AG10803 (cell line): Measurements from ENCODE around the gene ATXN1.

Experiments used
- DNase-seq: peaks from one replicate; pipeline ENCODE4 v3.0.0; 2010; ENCODE audit warnings: low read depth
- H3K4me3 ChIP-seq: 2 replicates; pipeline ENCODE4 v1.5.1; 2011; ENCODE audit warnings: mild to moderate bottlenecking, low read length, control low read depth
- TF ChIP-seq, protein P1 (sequence below): conservative IDR thresholded peaks from 2 replicates; pipeline ENCODE4 v1.5.1; 2011; ENCODE audit warnings: mild to moderate bottlenecking, low read length, control low read depth, inconsistent platforms

The ATXN1 gene

DNA sequence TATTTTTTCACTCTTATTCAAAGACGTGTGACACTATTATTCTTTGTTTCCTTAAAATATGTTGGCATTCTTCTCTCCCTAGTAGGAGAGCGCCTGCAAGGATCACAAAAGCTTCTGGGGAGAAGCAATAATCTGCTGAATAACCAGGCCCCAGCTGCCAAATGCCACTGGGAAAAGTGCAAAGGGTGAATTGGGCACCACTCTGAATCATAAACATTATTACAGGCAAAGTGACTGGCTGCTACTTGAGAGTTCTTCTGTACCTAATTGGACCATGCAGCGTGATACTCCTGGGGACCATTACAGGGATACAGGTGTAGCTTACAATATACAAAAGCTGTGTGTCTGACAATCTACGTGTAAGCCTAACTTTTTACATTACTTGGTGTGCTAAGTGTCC lies 152.8 kb downstream of the ATXN1 start:
- no peak for DNase-seq
- TF ChIP-seq, protein P1, sequence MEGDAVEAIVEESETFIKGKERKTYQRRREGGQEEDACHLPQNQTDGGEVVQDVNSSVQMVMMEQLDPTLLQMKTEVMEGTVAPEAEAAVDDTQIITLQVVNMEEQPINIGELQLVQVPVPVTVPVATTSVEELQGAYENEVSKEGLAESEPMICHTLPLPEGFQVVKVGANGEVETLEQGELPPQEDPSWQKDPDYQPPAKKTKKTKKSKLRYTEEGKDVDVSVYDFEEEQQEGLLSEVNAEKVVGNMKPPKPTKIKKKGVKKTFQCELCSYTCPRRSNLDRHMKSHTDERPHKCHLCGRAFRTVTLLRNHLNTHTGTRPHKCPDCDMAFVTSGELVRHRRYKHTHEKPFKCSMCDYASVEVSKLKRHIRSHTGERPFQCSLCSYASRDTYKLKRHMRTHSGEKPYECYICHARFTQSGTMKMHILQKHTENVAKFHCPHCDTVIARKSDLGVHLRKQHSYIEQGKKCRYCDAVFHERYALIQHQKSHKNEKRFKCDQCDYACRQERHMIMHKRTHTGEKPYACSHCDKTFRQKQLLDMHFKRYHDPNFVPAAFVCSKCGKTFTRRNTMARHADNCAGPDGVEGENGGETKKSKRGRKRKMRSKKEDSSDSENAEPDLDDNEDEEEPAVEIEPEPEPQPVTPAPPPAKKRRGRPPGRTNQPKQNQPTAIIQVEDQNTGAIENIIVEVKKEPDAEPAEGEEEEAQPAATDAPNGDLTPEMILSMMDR: no peak
- H3K4me3 ChIP-seq: no peak overlapping the region

DNA sequence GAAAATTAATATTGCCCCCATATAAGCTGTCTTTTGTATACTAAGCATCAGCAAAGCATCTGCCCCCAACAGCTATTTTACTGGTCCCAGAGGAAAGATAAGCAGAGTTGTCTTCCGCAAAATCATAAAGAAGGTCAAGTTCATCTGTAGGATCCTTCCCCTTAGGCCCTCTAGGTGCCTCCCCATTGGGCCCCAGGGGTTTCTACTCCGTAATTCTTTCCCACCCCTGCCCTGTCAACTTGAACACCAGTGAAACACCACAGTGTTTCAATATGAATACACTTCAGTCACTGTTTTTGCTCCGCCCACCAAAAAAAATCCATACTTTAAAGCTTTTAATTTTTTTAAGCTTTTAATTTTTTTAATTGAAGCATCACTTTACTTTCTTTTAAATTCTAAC lies 159.2 kb downstream of the ATXN1 start:
- DNase-seq: no peak
- TF ChIP-seq, protein P1: no peak
- H3K4me3 ChIP-seq: no peak overlapping the region

DNA sequence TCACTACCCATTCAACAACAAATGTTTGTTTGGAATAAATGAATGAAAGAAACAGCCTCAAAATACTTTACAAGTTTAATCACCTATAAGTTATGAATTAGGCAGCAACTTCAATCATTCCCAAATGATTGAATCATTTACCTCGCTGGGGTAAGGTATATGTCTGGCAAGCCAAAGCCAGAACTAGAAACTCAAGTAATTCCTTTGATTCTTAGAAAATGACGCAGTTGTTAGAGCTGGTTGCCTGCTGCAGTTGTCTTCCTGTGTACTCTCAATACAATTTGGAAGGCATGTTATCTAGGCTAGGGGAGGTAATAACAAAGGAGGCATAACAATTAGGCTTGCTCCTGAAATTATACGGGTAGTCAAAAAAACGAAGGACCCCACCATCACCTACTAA lies 160.6 kb downstream of the ATXN1 start:
- TF ChIP-seq, protein P1: no peak
- H3K4me3 ChIP-seq: no peak overlapping the region
- DNase-seq: no peak

DNA sequence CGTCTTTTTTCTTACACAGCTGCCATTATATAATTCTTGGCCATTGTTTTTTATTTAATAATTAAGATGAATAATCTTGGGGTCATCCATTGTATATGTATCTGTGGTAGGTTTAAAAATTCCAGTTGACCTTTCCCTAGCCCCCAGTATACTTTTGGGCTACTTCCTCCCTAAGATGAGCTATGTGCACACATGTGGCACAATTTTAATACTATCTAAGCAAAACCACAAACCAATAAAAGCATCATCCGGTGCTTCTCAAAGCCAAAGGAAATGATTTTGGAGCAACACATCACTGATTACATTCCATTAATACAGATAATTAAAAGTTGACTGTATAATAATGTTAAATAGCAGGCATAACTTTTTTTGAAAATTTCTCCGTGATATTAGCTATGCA lies 161.2 kb downstream of the ATXN1 start:
- H3K4me3 ChIP-seq: no peak overlapping the region
- TF ChIP-seq, protein P1: no peak
- peak; percentile 21 for DNase-seq

DNA sequence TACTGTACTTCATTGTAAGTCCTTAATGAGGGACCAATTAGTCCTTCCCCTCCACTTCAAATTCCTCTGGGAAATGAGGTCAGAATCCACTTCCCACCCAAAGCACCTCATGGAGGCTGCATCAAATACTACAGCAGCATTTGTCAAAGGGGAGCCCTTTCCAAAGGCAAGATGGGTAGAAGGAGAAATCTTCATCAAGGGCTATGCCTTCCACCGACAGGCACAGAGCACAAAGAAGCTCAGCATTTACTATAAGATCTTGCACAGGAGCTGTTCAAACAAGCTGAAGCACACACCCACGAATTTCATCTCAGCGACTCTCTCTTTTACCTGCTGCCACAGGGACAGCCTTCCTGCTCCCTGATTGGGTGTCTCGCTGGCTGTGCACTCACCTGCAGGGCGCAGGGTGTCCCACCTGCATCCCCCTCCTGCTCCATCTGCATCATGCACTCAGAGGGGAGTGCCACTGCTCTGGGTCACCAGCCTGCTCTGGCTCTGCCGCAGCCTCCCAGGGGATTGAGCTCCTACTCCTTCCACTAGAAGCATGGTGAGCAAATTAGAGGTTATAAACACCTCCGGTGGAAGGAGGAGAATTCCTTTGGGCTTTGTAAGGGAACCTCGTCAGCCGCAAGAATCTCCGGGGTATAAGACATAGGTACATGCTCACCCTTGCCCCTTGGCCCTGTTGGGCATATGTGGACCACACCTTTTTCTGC lies 164.5 kb downstream of the ATXN1 start:
- TF ChIP-seq, protein P1: no peak
- H3K4me3 ChIP-seq: no peak overlapping the region
- DNase-seq: no peak

DNA sequence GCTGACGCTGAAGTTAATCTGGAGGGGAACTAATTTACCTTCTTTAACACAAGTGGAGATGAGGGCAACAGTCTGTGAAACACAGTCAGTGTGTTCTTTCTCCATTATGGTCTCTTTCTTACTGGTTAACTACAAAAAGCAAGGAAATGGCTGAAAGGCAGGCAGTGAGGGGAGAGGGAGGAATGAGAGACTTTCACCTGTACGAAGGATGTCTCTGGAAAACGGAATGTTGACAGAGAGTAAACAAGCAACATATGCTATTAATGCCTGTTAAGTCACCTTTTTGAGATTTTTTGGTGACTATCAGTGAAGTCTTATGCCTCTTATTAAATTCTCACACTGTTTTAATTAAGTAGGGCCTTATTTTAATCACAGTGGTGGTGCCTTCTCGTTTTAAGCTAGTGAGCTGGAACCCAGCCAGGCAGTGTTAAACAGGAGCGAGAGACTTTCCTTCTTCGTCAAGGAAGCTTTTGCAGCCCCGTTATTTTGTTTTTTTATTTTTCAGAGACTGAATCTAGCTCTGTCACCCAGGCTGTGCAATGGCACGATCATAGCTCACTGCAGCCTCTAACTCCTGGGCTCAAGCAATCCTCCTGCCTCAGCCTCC lies 165.6 kb downstream of the ATXN1 start:
- H3K4me3 ChIP-seq: no peak overlapping the region
- TF ChIP-seq, protein P1: no peak
- DNase-seq: no peak

DNA sequence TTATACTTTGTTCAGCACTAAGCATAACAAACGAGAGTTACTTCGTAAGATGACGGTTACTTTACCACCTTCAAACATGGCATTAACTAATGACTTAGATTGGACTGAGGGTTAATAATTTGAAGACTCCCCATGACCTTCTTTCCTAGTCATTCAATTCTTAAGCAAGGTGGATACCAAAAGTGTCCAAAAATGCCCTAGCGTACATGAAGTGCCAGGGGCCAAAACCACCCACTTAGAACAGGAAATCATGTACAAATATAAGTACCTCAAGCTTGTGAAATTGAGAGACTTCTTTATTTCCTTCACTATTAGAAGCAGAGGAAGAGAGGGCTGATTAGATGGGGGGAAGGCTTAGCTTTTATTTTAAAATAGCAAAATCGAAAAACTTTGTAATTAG lies 166.4 kb downstream of the ATXN1 start:
- TF ChIP-seq, protein P1: no peak
- no peak overlapping the region for H3K4me3 ChIP-seq

More for the DNA sequence above, 166.4 kb downstream of the ATXN1 start:
- DNase-seq: no peak
